Neural crest cell (in vitro differentiated cells): Measurements from ENCODE around the gene HLA-DQA1. TPM values are rescaled to one million over a fixed set of nuclear protein-coding genes. Genes with fewer than 3 reads are reported as not detected.
"Not testable (repeated sequence)": the region's sequence is repeated elsewhere in the genome, so short reads cannot be mapped to it uniquely, and the experiment has no call there.

Source experiments
- DNase-seq: peaks from one replicate; pipeline ENCODE4 v3.0.0; 2021; ENCODE audit warnings: low read depth, mixed read lengths, low spot score
- H3K27ac Mint-ChIP-seq: one replicate; pipeline ENCODE4 v1.8.0; 2021; ENCODE audit warnings: mild to moderate bottlenecking, mixed read lengths; ENCODE audit not compliant: unreplicated experiment
- H3K27me3 Mint-ChIP-seq: 2 replicates; pipeline ENCODE4 v1.8.0; 2021; ENCODE audit warnings: low read depth, mild to moderate bottlenecking, mixed read lengths
- H3K36me3 Mint-ChIP-seq: 2 replicates; pipeline ENCODE4 v1.8.0; 2021; ENCODE audit warnings: low read depth, mild to moderate bottlenecking, mixed read lengths
- H3K4me1 Mint-ChIP-seq: 2 replicates; pipeline ENCODE4 v1.8.0; 2021; ENCODE audit warnings: mixed read lengths
- H3K4me3 Mint-ChIP-seq: one replicate; pipeline ENCODE4 v1.8.0; 2021; ENCODE audit warnings: mild to moderate bottlenecking, mixed read lengths
- H3K9me3 Mint-ChIP-seq: 2 replicates; pipeline ENCODE4 v1.8.0; 2021; ENCODE audit warnings: mixed read lengths
- long read RNA-seq: library from polyadenylated mRNA; unstranded; transcript quantifications from one replicate; pipeline ENCODE4 v2.0.0, GENCODE V29; 2020
- total RNA-seq: library from RNA; stranded (reverse); gene quantifications from 2 replicates; pipeline ENCODE4 v1.2.1, GENCODE V29; 2021
- TF ChIP-seq, protein P1 (sequence below): fragments of 200-600 bp; sonication (generic); conservative IDR thresholded peaks from 2 replicates; pipeline ENCODE4 v1.5.0; 2021; ENCODE audit warnings: antibody characterized with exemption, mild to moderate bottlenecking

HLA-DQA1 gene
- total RNA-seq = not detected in 2 replicates
- long read RNA-seq = 0 reads

DNA sequence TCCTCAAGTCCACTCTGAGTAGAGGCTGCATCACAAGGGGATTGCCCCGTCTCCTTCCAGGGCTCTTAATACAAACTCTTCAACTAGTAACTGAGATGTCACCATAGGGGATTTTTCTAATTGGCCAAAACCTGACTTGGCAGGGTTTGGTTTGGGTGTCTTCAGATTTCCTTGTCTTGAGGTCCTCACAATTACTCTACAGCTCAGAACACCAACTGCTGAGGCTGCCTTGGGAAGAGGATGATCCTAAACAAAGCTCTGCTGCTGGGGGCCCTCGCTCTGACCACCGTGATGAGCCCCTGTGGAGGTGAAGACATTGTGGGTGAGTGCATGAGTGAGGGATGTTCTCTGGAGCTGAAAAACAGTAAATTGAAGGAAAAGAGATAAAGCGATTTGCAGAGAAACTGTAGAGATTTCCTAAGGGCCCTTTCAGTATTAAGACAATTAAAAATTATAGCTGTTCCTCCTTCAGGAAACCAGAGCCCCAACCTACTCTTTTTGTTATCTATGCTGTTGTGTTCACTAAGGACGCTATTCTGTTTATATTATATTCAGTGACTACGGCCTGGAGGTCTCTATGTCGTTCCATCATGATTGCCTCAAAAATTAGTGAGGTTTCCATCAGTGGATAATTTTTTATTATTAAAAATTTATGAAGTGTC is at the start of gene HLA-DQA1:
Gene HLA-DQA1 (plus strand): TSS at position 188 of the 662 bp plus-strand sequence. CDS start 53 bp downstream, at position 241.
- H3K27me3 Mint-ChIP-seq = peaks cover 41% of the 10 kb centered on the region

DNA sequence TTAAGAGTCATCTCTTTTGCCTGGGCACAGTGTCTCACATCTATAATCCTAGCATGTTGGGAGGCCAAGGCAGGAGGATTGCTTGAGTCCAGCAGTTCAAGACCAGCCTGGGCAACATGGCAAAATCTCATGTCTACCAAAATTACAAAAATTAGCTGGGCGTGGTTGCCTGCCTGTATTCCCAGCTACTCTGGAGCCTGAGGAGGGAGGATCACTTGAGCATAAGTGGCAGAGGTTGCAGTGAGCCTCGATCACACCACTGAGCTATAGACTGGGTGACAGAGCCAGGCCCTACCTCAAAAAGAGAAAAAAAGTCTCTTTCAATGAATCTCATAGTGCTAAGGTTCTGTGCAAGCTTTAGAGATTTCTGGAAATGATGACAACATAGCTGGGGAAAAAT is 49.0 kb upstream of the HLA-DQA1 start:
- peaks cover 44% of the 10 kb centered on the region for H3K27me3 Mint-ChIP-seq
- peaks cover 11% of the 10 kb centered on the region for H3K4me1 Mint-ChIP-seq
- no peak overlapping the region for H3K4me3 Mint-ChIP-seq
- TF ChIP-seq, protein P1, sequence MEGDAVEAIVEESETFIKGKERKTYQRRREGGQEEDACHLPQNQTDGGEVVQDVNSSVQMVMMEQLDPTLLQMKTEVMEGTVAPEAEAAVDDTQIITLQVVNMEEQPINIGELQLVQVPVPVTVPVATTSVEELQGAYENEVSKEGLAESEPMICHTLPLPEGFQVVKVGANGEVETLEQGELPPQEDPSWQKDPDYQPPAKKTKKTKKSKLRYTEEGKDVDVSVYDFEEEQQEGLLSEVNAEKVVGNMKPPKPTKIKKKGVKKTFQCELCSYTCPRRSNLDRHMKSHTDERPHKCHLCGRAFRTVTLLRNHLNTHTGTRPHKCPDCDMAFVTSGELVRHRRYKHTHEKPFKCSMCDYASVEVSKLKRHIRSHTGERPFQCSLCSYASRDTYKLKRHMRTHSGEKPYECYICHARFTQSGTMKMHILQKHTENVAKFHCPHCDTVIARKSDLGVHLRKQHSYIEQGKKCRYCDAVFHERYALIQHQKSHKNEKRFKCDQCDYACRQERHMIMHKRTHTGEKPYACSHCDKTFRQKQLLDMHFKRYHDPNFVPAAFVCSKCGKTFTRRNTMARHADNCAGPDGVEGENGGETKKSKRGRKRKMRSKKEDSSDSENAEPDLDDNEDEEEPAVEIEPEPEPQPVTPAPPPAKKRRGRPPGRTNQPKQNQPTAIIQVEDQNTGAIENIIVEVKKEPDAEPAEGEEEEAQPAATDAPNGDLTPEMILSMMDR = no peak
- DNase-seq = no peak
- H3K36me3 Mint-ChIP-seq = no peaks in the 10 kb centered on the region
- H3K9me3 Mint-ChIP-seq = no peaks in the 10 kb centered on the region
- H3K27ac Mint-ChIP-seq = no peak overlapping the region

More for the DNA sequence above, at the start of gene HLA-DQA1:
- H3K27ac Mint-ChIP-seq = no peak within 1 kb of the TSS
- no peaks in the 10 kb centered on the region for H3K4me1 Mint-ChIP-seq
- H3K36me3 Mint-ChIP-seq = no peaks in the 10 kb centered on the region
- no peak within 1 kb of the TSS for H3K4me3 Mint-ChIP-seq
- H3K9me3 Mint-ChIP-seq = no peaks in the 10 kb centered on the region
- no peak for DNase-seq
- TF ChIP-seq, protein P1 = no peak

DNA sequence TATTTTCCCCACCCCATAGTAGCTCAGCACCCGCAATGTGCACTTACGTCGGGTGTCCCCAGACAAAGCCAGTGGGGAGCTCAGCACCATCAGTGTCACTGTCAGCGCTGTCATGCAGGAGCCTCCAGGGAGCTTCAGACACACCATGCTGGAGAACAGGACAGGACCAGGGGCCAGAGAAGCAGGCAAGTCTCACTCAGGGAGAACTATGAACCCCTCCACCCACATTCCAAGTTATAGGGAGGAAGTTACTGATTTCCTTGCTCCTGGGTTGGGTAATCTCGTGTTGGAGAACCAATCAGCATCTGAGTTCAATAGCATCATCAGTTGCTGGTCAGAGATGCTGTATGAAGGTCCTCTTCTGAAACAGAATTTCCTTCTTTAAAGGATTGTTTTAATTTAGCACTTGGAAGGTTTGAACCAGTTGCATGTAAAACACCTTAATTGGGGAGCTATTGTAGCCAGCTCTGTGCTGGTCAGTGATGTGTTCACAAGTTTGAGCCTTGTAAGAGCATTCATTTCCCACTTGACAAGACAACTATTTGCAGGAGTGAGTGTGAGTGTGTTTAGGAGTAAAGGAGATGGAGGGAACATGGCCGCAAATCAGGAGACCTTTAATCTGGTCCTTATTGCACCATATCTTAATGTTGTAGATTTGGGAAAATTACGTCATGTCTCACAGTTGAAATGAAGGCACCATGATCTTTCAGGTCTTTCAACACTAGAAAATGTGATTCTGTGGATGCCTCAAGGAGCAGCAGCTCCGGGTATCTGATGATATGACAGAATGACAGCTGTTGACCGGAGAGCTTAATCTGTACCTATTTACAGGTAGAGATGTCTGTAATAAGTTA is 47.4 kb upstream of the HLA-DQA1 start, which contains the start of gene HLA-DRB1:
Gene HLA-DRB1 (minus strand): TSS at position 253 of the 854 bp plus-strand sequence. CDS start 106 bp downstream, at position 147.
- Mint-ChIP-seq H3K4me1 (no peaks in the 10 kb centered on the region), H3K27me3 (peaks cover 28% of the 10 kb centered on the region), H3K36me3 (no peaks in the 10 kb centered on the region), H3K9me3 (no peaks in the 10 kb centered on the region), H3K4me3 (no peak within 1 kb of the TSS), H3K27ac (no peak within 1 kb of the TSS)
- TF ChIP-seq, protein P1 = no peak
- DNase-seq = no peak

DNA sequence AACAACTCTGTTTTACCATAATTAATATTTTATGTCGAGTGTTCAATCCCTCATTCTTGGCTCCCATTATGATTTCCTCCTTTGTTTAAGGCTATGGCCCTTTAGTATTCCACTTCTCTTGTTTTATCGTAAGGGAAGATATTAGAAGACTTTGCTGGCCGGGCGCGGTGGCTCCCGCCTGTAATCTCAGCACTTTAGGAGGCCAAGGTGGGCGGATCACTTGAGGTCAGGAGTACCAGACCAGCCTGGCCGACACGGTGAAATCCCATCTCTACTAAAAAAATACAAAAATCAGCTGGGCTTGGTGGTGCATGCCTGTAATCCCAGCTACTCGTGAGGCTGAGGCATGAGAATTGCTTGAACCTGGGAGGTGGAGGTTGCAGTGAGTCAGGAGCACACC is 46.5 kb upstream of the HLA-DQA1 start:
- not testable (repeated sequence) for H3K4me3 Mint-ChIP-seq, H3K4me1 Mint-ChIP-seq, DNase-seq, H3K9me3 Mint-ChIP-seq, H3K36me3 Mint-ChIP-seq, H3K27ac Mint-ChIP-seq
- peaks cover 20% of the 10 kb centered on the region for H3K27me3 Mint-ChIP-seq

DNA sequence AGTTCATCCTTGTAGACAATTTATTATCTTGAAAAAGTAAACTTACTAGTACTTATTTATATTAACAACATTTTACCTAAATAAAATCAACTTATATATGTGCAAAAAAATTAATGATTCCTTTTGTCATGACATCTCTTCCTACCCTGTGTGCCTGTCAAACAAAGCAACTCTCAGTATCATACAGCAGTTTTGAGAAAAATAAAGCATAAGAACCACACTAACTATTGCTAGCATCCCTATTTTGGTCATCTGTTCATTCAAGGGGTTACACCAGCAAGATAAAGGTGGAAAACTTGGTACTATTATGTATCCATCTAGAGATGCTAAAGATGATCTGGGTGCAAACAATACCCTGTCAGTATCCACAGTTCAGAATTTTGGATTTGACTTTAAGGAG is 40.2 kb upstream of the HLA-DQA1 start:
- Mint-ChIP-seq H3K4me1 (no peaks in the 10 kb centered on the region), H3K36me3 (peaks cover 4% of the 10 kb centered on the region), H3K4me3 (no peak overlapping the region), H3K9me3 (no peaks in the 10 kb centered on the region), H3K27ac (no peak overlapping the region), H3K27me3 (peaks cover 6% of the 10 kb centered on the region)
- TF ChIP-seq, protein P1 = no peak
- DNase-seq = no peak
